Activated naive CD4-positive, alpha-beta T cell treated with anti-CD3 and anti-CD28 coated beads, Interleukin-2, amount 50 U/mL, for 24 hours (primary cell): ENCODE data around the gene LRRC72.
"Not testable (repeated sequence)": the region's sequence is repeated elsewhere in the genome, so short reads cannot be mapped to it uniquely, and the experiment has no call there.

Experiments
- H3K27ac Mint-ChIP-seq: one replicate; pipeline ENCODE4 v1.8.0; 2021; ENCODE audit warnings: mild to moderate bottlenecking, mixed read lengths
- H3K27me3 Mint-ChIP-seq: one replicate; pipeline ENCODE4 v1.8.0; 2021; ENCODE audit warnings: mixed read lengths
- H3K36me3 Mint-ChIP-seq: one replicate; pipeline ENCODE4 v1.8.0; 2021; ENCODE audit warnings: mixed read lengths
- H3K4me1 Mint-ChIP-seq: one replicate; pipeline ENCODE4 v1.8.0; 2021; ENCODE audit warnings: mixed read lengths
- H3K4me3 Mint-ChIP-seq: one replicate; pipeline ENCODE4 v1.8.0; 2021; ENCODE audit warnings: mild to moderate bottlenecking, mixed read lengths
- H3K9me3 Mint-ChIP-seq: one replicate; pipeline ENCODE4 v1.8.0; 2021; ENCODE audit warnings: mixed read lengths

The LRRC72 gene

DNA sequence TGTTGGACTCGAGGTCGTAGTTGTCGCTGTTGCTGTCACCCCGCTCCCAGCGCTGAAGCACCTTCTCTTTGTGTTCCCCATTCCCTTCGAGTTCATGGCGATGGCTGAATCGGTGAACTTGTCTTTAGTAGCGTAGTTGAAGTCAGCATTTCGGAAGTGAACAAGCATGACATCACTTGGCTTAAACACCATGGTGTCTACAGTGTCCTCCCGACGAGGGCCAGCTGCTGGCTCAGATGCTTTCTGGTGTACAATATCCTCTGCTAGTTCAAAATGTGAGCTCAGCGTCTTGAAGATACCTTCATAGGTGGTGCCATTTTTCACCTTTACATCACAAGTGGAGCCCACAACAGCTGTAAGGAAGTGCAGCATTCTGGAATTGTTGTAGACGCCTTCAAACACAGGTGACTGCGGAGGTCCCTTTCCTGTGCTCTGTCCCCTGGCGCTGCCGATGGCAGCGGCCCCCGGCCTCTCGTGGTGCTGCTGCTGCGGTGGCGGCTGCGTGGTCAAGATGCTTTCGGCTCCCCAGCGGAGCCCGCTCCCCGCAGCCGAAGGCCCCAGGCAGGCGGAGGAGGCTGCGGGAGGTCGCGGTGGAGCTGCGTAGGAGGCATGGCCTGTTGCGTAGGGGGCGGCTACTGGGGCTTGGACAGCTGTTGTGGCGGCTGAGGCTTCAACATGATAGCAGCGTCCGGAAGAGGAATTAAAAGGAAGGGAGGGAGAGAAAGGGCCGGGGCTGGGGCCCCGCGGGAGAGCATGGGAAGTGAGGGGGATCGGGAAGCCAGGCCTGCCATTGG, 59.7 kb downstream of the LRRC72 start:
- Mint-ChIP-seq H3K36me3 (no peaks in the 10 kb centered on the region), H3K4me1 (no peaks in the 10 kb centered on the region), H3K27ac (no peak overlapping the region), H3K4me3 (no peak overlapping the region), H3K27me3 (no peaks in the 10 kb centered on the region), H3K9me3 (no peaks in the 10 kb centered on the region)

DNA sequence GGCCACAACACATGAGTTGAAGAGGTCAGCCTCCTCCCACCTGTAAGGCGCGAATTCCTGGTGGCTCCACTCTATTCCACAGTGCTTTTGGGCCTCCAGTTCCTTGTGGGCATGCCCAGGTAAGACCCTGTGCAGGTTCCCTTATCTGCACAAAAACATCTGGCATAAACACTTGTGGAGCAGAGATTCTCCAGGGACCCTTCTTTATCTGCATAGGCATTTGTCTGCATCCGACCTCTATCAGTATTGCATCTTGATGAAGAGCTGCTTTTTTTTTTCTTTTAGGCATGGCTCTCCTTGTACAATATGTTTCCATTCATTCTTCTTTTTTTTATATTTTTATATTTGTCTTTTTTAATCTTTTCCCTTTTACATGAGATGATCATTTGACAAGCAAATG, 60.5 kb downstream of the LRRC72 start:
- Mint-ChIP-seq H3K36me3 (no peaks in the 10 kb centered on the region), H3K4me1 (no peaks in the 10 kb centered on the region), H3K27me3 (no peaks in the 10 kb centered on the region), H3K4me3 (no peak overlapping the region), H3K9me3 (no peaks in the 10 kb centered on the region), H3K27ac (no peak overlapping the region)

DNA sequence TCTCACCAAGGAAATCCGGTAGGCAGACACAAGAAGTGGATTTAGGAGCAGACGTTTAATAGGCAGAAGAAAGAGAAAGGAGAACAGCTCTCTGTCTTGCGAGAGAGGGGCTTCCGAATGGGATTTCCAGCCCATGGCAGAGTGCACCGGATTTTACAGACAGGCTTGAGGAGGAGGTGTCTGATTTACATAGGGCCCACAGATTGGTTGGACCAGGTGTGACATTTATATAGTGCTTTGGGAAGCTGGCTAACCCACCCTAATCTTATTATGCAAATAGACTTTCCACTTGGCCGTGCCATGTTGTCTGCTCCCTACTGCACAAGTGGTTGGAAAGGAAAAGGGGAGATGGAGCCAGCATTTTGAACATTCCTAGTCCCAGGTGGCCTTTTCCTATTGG, 61.2 kb downstream of the LRRC72 start:
- no peaks in the 10 kb centered on the region for H3K9me3 Mint-ChIP-seq
- no peaks in the 10 kb centered on the region for H3K27me3 Mint-ChIP-seq
- no peaks in the 10 kb centered on the region for H3K36me3 Mint-ChIP-seq
- H3K4me1 Mint-ChIP-seq = no peaks in the 10 kb centered on the region
- H3K4me3 Mint-ChIP-seq = no peak overlapping the region
- no peak overlapping the region for H3K27ac Mint-ChIP-seq

DNA sequence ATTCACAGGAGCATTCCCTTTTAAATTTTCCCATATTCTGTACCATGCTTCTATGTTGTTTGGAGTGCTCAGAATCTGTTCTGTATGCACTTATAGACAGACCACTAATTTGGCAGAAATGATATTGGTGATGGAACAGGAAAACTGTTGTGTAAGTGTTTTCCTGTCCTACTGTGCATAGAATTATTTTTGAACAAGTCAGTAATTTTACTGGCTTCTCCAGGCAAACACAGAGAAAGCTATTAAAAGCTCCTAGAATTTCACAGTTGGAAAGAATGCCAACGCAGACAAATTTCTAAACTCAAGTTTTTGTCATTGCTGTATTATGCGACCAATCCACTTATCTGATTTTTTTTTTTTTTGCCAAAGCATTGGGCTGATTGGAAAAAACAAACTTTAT, 63.3 kb downstream of the LRRC72 start:
- no peaks in the 10 kb centered on the region for H3K27me3 Mint-ChIP-seq
- H3K4me1 Mint-ChIP-seq = no peaks in the 10 kb centered on the region
- no peaks in the 10 kb centered on the region for H3K9me3 Mint-ChIP-seq
- peak overlapping the region; percentile 55 for H3K27ac Mint-ChIP-seq
- no peak overlapping the region for H3K4me3 Mint-ChIP-seq
- no peaks in the 10 kb centered on the region for H3K36me3 Mint-ChIP-seq

DNA sequence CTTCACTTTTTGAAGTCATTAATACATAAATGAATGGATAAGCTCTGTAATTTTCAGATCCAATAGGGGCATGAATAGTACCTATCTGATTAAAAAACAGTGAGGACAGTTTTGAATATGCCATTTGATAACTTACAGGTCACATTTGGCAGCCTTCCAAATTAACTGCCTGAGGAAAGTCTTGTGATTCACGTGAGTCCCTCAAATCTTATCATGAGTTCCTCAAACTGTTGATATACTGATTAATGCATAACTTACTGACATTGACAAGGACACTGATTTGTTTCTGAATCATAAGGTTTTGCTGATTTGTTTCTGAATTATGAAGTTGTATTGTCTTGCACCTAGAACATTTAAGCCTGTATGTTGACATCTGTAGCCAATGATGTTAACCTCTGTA, 63.8 kb downstream of the LRRC72 start:
- Mint-ChIP-seq H3K27me3 (no peaks in the 10 kb centered on the region), H3K9me3 (no peaks in the 10 kb centered on the region), H3K4me3 (no peak overlapping the region), H3K4me1 (no peaks in the 10 kb centered on the region), H3K27ac (no peak overlapping the region), H3K36me3 (no peaks in the 10 kb centered on the region)

DNA sequence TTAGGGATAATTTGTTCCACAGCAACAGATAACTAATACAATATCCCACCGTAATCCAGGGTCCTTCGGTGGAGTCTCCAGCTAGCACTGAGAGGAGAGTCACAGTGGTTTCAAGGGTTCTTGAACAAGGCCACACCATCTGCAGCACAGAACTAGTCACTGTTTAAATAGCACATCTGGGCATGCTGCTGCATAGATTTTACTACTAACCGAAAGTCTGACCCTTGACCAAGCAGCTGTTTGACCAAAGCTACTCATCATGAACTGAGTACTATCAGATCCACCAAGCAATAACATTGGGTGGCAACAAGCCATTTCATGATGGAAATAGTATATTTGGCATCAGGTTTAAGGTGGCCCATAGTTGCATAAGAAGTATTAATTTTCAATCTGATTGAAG, 65.8 kb downstream of the LRRC72 start:
- no peaks in the 10 kb centered on the region for H3K9me3 Mint-ChIP-seq
- H3K27me3 Mint-ChIP-seq = no peaks in the 10 kb centered on the region
- H3K27ac Mint-ChIP-seq = no peak overlapping the region
- H3K36me3 Mint-ChIP-seq = no peaks in the 10 kb centered on the region
- no peak overlapping the region for H3K4me3 Mint-ChIP-seq
- no peaks in the 10 kb centered on the region for H3K4me1 Mint-ChIP-seq

DNA sequence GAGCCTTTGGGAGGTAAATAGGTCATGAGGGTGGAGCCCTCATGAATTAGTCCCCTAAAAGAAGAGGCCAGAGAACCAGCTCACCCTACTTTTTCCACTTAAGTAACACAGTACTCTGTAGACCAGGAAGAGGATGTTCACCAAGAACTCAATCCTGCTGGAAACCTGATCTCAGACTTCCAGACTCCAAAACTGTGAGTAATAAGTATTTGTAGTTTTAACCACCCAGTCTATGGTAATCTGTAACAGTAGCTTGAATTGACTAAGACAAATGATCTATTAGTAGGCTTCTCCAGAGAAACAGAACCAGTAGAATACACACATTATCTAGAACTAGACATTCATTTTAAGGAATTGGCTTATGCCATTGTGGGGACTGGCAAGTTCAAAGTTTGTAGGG, 67.4 kb downstream of the LRRC72 start:
- H3K36me3 Mint-ChIP-seq = peaks cover 5% of the 10 kb centered on the region
- no peak overlapping the region for H3K4me3 Mint-ChIP-seq
- no peaks in the 10 kb centered on the region for H3K27me3 Mint-ChIP-seq
- no peaks in the 10 kb centered on the region for H3K4me1 Mint-ChIP-seq
- H3K9me3 Mint-ChIP-seq = no peaks in the 10 kb centered on the region
- no peak overlapping the region for H3K27ac Mint-ChIP-seq

DNA sequence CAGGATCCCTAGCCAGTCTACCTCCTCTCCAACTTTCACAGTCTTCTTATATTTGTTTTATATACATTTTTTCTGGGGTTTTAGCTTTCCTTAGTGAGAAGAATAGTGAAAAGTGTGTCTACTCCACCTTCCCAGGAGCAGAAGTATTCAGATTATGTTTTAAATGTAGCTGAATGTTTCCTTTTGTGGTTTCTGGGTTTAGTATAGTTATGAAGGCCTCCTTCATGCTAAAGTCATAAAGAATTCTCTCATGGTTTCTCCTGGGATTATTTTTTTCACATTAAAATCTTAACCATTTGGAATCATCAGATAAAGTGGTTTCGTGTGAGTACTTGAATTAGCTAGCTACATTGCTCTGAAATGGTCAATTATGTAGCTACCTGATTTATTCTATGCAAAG, 68.1 kb downstream of the LRRC72 start:
- Mint-ChIP-seq H3K9me3 (no peaks in the 10 kb centered on the region), H3K36me3 (peaks cover 6% of the 10 kb centered on the region), H3K27ac (no peak overlapping the region), H3K4me3 (no peak overlapping the region), H3K27me3 (no peaks in the 10 kb centered on the region), H3K4me1 (no peaks in the 10 kb centered on the region)

DNA sequence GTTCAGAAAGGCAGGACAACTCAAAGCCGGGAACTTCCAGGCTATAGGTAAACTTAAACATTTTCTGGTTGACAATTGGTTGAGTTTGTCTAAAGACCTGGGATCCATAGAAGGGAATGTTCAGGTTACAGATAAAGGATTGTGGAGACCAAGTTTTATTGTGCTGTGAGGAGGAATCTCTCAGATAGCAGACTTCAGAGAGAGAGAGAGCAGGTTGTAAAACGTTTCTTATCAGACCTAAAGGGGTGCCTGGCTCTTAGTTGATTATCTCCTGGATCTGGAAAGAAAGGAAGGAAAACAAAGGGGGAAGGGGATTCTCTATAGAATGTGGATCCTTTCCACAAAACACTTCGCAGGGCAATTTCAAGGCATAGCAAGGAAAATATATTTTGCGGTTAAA, 69.0 kb downstream of the LRRC72 start:
- H3K27ac Mint-ChIP-seq, H3K9me3 Mint-ChIP-seq, H3K4me3 Mint-ChIP-seq, H3K4me1 Mint-ChIP-seq, H3K27me3 Mint-ChIP-seq, H3K36me3 Mint-ChIP-seq: not testable (repeated sequence)

DNA sequence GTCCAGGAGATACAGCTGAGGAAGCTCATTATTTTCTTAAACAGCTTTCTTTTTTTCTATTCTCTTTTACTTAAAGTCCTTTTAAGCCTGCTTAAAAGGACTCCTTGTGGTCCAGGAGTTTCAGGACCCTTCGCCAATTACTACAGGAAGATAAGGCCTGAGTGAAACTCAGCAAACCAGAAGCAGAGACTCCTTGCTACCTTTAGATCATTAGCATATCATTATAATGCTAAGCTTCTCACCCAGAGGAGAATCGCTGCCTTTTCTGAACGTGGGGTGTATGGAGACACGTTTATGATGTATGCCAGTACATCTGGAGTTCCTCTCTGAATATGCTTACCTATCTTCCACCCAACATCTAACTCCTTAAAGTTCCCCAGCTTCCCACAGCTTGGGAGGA, 71.4 kb downstream of the LRRC72 start:
- no peaks in the 10 kb centered on the region for H3K27me3 Mint-ChIP-seq
- peaks cover 19% of the 10 kb centered on the region for H3K36me3 Mint-ChIP-seq
- H3K4me1 Mint-ChIP-seq = no peaks in the 10 kb centered on the region
- H3K4me3 Mint-ChIP-seq = no peak overlapping the region
- H3K9me3 Mint-ChIP-seq = no peaks in the 10 kb centered on the region
- H3K27ac Mint-ChIP-seq = no peak overlapping the region

DNA sequence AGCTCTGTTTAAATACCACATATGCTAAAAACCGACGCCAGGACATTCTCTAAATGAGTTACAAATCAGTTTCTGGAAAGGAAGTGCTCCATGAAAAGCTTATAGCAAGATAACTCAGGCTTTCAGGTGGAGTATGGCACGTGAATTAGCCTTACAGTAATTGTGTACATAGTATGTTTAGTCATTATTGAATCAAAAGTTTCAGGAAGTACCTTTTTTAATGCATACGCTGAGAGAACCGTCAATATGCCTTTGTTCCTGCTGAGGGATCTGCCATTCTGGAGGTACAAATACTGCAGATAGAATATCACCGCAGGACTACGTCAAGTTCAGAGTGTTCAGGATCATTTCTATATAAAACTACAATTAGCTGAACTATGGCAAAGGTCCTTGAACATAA, 73.2 kb downstream of the LRRC72 start:
- Mint-ChIP-seq H3K4me3 (no peak overlapping the region), H3K9me3 (no peaks in the 10 kb centered on the region), H3K27ac (no peak overlapping the region), H3K4me1 (no peaks in the 10 kb centered on the region), H3K27me3 (no peaks in the 10 kb centered on the region), H3K36me3 (peaks cover 23% of the 10 kb centered on the region)

DNA sequence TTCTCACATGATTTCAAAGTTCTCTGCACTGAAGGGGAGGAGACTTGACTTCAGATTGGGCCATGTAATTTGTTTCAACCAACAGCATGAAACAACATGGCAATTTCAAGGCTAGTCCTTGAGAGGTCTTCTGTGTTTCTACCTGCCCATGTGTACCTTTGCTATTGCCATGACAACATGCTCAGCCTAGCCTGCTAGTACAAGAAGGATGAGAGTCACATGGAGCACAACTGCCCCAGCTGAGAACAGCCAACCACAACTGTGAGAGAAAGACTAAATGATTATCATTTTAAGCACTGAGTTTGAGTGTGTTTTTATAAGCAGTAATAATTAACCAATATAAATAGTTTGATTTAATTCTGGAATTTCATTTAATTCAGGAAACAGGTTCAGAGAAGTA, 77.0 kb downstream of the LRRC72 start:
- Mint-ChIP-seq H3K27ac (no peak overlapping the region), H3K4me1 (no peaks in the 10 kb centered on the region), H3K4me3 (no peak overlapping the region), H3K9me3 (no peaks in the 10 kb centered on the region), H3K36me3 (peaks cover 27% of the 10 kb centered on the region), H3K27me3 (no peaks in the 10 kb centered on the region)

DNA sequence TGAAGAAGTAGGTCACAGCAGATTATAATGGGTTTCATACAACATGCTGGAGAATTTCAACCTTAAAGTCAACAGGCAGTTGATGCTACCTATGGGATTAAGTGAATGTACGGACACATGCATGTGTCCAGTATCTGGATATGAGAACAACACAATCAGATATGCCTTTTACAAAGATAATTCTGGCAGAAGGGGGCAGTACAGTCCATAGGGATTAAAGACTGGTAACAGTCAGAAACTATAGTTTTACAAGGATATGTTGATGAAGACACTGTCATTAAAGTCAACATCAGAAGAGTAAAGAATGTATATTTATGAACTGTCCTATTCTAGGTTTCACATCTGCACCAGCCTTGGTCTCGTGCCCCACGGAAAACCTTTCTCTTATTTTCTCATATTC, 77.4 kb downstream of the LRRC72 start:
- Mint-ChIP-seq H3K27ac (no peak overlapping the region), H3K9me3 (no peaks in the 10 kb centered on the region), H3K27me3 (no peaks in the 10 kb centered on the region), H3K4me3 (no peak overlapping the region), H3K36me3 (peaks cover 25% of the 10 kb centered on the region), H3K4me1 (no peaks in the 10 kb centered on the region)

DNA sequence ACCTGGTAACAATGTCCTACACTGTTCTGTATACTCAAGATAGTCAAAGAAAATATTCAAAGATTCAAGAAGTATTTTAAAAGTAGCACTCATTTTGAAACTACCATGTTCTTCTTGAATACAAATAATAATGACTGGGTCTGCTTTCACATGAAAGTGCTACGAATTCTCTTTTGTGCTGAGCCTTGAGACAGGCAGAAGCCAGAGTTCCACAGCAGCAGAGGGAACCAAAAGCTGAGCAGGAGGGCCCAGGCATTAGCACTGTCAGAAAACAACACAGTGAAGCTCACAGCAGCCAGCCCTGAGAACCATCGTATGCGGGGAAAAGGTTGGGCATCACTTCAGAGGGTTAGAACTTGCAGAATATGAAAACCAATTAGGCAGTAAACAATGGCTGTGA, 80.1 kb downstream of the LRRC72 start:
- Mint-ChIP-seq H3K4me1 (peaks cover 1% of the 10 kb centered on the region), H3K9me3 (no peaks in the 10 kb centered on the region), H3K4me3 (no peak overlapping the region), H3K27ac (no peak overlapping the region), H3K36me3 (peaks cover 15% of the 10 kb centered on the region), H3K27me3 (no peaks in the 10 kb centered on the region)

DNA sequence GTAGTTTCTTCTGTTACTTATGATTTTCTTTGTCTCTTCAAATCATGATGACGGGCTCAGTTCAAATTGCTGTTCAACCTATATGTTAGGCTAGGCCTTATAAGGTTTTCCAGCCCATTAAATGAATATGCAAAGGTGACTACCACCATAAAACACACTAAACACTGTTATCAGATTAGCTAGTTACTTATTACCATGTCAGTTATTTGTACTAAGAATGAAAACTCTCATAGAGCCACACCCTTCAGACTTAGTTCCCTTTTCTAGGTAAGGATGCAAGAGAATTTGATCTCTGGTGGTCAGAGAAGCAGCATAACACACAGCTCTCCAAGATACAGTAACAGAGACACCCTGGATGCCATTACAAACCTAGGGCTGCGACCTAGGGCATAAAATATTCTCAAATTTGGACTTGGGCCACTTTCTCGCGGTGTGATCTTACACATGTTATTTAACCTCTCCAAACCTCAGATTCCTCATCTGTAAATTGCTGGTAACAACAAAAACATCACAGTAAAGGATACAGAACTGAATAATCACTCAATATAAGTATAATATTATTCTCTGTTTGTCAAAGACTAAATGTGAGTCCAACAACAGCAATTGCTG, 83.3 kb downstream of the LRRC72 start:
- Mint-ChIP-seq H3K9me3 (no peaks in the 10 kb centered on the region), H3K4me3 (no peak overlapping the region), H3K4me1 (peaks cover 4% of the 10 kb centered on the region), H3K36me3 (peaks cover 11% of the 10 kb centered on the region), H3K27ac (no peak overlapping the region), H3K27me3 (no peaks in the 10 kb centered on the region)

DNA sequence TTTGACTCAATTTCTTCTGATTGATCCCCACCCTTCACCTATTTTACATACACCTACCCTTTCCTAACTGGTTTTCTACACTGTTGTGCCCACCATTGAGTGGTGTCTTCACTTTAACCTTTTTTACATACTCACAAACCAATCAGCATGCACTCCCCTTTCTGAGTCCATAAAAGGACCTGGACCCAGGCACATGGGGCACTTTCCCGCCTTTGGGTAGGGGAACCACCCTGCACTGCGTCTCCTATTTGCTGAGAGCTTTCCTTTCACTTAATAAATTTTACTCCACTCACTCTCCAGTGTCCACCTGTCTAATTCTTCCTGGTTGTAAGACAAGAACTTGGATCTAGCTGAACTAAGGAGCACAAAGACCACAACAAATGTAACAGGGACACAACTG, 85.1 kb downstream of the LRRC72 start:
- no peak overlapping the region for H3K27ac Mint-ChIP-seq
- H3K4me3 Mint-ChIP-seq = no peak overlapping the region
- peaks cover 4% of the 10 kb centered on the region for H3K4me1 Mint-ChIP-seq
- no peaks in the 10 kb centered on the region for H3K27me3 Mint-ChIP-seq
- peaks cover 12% of the 10 kb centered on the region for H3K36me3 Mint-ChIP-seq
- H3K9me3 Mint-ChIP-seq = no peaks in the 10 kb centered on the region

DNA sequence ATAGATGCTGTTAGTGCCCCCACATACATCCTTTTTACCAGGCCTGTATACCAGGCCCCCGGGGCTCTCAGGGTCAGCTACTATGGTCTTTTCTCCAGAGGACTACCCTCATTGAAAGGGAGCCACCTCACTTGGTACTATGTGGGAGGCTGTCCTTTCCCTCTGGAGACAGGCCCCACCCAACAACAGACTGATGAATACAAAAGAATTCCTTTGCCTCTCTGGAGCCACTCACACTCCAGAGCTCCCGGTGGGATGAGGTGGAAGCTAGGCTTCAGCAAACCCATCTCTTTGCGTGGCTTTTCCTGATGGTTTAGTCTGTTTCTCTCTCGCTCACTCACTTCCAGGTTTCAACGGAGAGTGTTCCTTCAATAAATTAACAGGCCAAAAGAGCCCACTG, 88.6 kb downstream of the LRRC72 start:
- Mint-ChIP-seq H3K4me3 (no peak overlapping the region), H3K27me3 (no peaks in the 10 kb centered on the region), H3K27ac (no peak overlapping the region), H3K4me1 (peaks cover 20% of the 10 kb centered on the region), H3K36me3 (peaks cover 14% of the 10 kb centered on the region), H3K9me3 (no peaks in the 10 kb centered on the region)
